ENCODE results near the gene ZNF302. TPM values are rescaled to one million over a fixed set of nuclear protein-coding genes. Genes with fewer than 3 reads are reported as not detected.
"Not testable (repeated sequence)": the region's sequence is repeated elsewhere in the genome, so short reads cannot be mapped to it uniquely, and the experiment has no call there.

Gene ZNF302
- total and polyA plus RNA-seq, 11 donors: 24.3 to 37.2 (median 32.9) TPM

DNA sequence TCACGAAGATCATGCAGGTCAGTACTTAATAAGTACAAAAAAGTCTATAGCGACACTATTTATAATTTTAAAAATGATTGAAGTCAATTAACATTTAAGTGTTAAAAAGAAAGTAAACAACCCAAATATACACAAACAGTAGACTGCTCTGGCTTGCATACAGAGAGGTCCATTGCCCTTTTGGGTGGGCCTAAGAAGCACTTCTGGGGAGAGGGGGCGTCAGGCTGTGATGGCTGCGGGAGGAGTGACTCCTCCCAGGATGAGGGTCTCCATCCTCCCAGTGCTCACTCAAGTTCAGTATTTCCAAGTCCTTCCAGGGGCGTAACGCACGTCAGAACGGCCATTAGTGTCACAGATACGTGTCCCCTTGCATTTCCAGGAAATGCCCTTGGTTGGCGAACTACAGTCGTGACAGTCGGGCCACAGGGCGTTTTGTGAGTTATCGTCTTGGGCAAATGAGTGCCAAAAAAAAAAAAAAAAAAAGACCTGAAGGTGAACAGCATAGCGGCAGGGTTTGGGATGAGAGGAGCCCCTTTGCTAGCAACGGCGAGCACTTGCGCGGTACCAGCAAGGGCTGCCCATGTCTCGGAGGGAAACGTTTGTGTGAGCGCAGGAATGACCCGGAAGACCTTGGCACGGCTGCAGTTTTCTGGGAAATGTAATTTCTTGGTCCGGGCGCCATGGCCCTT lies 637 bp upstream of the ZNF302 start, which contains the start of gene SCGB2B2:
TSS of gene SCGB2B2 (minus strand) at position 463 of the 689 bp plus-strand sequence. CDS start 82,596 bp downstream, outside the sequence.
- peak within 1 kb of the TSS; percentile 93 to 100 (median 98) for H3K27ac ChIP-seq
- intact Hi-C loops (cut with DNase I): loop anchor here in 7 of 10 donors (2.0 to 5.0 kb wide), 2 partner anchors 55 to 58 kb away; partner anchors contain the start of gene ZNF181 (in 7 of the 7)
- no peaks in the 10 kb centered on the region for H3K27me3 ChIP-seq
- WGBS, 4 donors: 5 to 6% (median 6%) methylated on average over 26 of the region's 26 CpGs
- peaks cover 0 to 35% (median 28%) of the 10 kb centered on the region in 9 donors for H3K36me3 ChIP-seq
- H3K9me3 ChIP-seq: peaks cover 0 to 24% (median 9%) of the 10 kb centered on the region in 12 donors
- H3K4me1 ChIP-seq: peaks cover 0 to 35% (median 16%) of the 10 kb centered on the region in 12 donors
- DNase-seq (peak in 4 of 5 donors; percentile 88 to 90 (median 88)), ATAC-seq (peak; percentile 83 to 90 (median 86))
- H3K4me3 ChIP-seq: peak within 1 kb of the TSS; percentile 62 to 95 (median 79)
- TF ChIP-seq POLR2A (IDR thresholded peaks at IDR 0.05): no peak
- TF ChIP-seq, protein P1, sequence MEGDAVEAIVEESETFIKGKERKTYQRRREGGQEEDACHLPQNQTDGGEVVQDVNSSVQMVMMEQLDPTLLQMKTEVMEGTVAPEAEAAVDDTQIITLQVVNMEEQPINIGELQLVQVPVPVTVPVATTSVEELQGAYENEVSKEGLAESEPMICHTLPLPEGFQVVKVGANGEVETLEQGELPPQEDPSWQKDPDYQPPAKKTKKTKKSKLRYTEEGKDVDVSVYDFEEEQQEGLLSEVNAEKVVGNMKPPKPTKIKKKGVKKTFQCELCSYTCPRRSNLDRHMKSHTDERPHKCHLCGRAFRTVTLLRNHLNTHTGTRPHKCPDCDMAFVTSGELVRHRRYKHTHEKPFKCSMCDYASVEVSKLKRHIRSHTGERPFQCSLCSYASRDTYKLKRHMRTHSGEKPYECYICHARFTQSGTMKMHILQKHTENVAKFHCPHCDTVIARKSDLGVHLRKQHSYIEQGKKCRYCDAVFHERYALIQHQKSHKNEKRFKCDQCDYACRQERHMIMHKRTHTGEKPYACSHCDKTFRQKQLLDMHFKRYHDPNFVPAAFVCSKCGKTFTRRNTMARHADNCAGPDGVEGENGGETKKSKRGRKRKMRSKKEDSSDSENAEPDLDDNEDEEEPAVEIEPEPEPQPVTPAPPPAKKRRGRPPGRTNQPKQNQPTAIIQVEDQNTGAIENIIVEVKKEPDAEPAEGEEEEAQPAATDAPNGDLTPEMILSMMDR (IDR thresholded peaks at IDR 0.05): peak in 1 of 12 donors; percentile 26

DNA sequence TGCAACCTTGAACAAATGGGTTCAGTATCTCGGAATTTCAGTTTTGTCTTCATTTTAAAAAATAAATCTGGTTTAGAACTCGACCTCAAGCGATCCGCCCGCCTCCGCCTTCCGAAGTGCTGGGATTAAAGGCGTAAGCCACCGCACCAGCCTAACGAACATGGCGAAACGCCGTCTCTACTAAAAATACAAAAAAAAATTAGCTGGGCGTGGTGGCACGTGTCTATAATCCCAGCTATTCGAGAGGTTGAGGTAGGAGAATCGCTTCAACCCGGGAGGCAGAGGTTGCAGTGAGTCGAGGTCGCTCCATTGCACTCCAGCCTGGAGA lies 571 bp downstream of the ZNF302 start:
- Histone ChIP-seq H3K27ac (peak overlapping the region; percentile 93 to 100 (median 98)), H3K4me1 (peaks cover 0 to 35% (median 16%) of the 10 kb centered on the region in 12 donors), H3K4me3 (peak overlapping the region; percentile 62 to 95 (median 79)), H3K27me3 (no peaks in the 10 kb centered on the region), H3K9me3 (peaks cover 0 to 36% (median 11%) of the 10 kb centered on the region in 12 donors), H3K36me3 (peaks cover 0 to 47% (median 40%) of the 10 kb centered on the region in 9 donors)
- intact Hi-C loops (cut with DNase I): loop anchor here in 6 of 10 donors (5.0 kb wide), 1 partner anchor 54 kb away; the partner anchor contains the start of gene ZNF181 (in 6 of the 6)
- 1 to 2% (median 1%) methylated on average over 20 of the region's 20 CpGs for WGBS, 4 donors
- no peak for ATAC-seq
- TF ChIP-seq, protein P1 (IDR thresholded peaks at IDR 0.05): no peak
- TF ChIP-seq POLR2A (IDR thresholded peaks at IDR 0.05): no peak
- no peak for DNase-seq

DNA sequence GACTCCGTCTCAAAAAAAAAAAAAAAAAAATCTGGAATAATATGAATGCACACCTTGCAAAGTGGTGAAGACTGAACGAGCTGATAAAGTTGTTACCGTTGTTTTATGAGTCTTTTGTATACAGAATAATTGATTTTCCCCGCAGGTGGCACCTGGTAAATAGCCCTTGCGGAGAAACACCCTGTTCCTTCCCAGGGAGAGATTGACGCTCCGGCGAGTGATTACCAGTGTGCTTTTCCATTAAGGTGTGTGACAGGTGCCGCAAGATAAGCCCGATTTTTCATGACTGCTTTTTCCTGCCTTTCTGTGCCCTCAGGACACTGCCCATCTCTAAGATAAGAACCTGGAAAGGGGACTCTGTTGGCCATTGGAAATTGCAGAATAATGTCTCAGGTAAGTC lies 943 bp downstream of the ZNF302 start:
- peaks cover 0 to 40% (median 12%) of the 10 kb centered on the region in 12 donors for H3K9me3 ChIP-seq
- H3K36me3 ChIP-seq: peaks cover 0 to 51% (median 44%) of the 10 kb centered on the region in 9 donors
- no peak for TF ChIP-seq POLR2A (IDR thresholded peaks at IDR 0.05)
- TF ChIP-seq, protein P1 (IDR thresholded peaks at IDR 0.05): no peak
- 43 to 60% (median 51%) methylated on average over 10 of the region's 10 CpGs for WGBS, 4 donors
- peak overlapping the region; percentile 62 to 95 (median 79) for H3K4me3 ChIP-seq
- H3K27ac ChIP-seq: peak overlapping the region in 9 of 12 donors; percentile 93 to 100 (median 98)
- H3K4me1 ChIP-seq: peaks cover 0 to 35% (median 16%) of the 10 kb centered on the region in 12 donors
- intact Hi-C loops (cut with DNase I): loop anchor here in 6 of 10 donors (5.0 kb wide), 1 partner anchor 54 kb away; the partner anchor contains the start of gene ZNF181 (in 6 of the 6)
- ATAC-seq (no peak), DNase-seq (no peak)
- no peaks in the 10 kb centered on the region for H3K27me3 ChIP-seq

DNA sequence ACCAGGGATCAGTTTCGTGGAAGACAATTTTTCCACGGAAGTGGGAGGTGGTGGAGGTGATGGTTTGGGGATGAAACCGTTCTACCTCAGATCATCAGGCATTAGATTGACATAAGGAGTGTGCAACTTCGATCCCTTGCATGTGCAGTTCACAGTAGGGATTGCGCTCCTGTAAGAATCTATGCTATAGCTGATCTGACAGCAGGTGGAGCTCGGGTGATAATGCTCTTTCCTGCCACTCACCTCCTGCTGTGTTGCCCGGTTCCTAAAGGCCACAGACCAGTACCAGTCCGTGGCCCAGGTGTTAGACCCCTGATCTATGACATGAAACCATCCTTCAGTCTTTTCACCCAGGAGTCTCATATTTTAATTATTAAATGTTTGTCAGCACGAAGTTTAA lies 4.0 kb downstream of the ZNF302 start:
- peaks cover 0 to 25% (median 12%) of the 10 kb centered on the region in 12 donors for H3K4me1 ChIP-seq
- no peak overlapping the region for H3K27ac ChIP-seq
- H3K27me3 ChIP-seq: no peaks in the 10 kb centered on the region
- H3K4me3 ChIP-seq: no peak overlapping the region
- H3K9me3 ChIP-seq: peaks cover 0 to 71% (median 37%) of the 10 kb centered on the region in 12 donors
- intact Hi-C loops (cut with DNase I): no loop called here
- WGBS, 4 donors: 94 to 97% (median 97%) methylated on average over 9 of the region's 9 CpGs
- DNase-seq (no peak), ATAC-seq (no peak)
- TF ChIP-seq, protein P1 (IDR thresholded peaks at IDR 0.05): no peak
- TF ChIP-seq POLR2A (IDR thresholded peaks at IDR 0.05): no peak
- H3K36me3 ChIP-seq: peaks cover 0 to 74% (median 58%) of the 10 kb centered on the region in 9 donors

DNA sequence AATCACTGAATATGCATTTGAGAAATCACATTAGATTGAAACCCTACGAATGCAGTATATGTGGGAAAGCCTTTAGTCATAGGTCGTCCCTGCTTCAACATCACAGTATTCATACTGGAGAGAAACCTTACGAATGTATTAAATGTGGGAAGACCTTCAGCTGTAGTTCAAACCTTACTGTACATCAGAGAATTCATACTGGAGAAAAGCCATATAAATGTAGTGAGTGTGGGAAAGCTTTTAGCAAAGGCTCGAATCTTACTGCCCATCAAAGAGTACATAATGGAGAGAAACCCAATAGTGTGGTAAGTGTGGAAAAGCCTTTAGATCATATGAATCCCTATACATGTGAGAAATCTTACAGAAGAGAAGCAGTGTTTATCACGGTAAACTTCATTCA lies 7.8 kb downstream of the ZNF302 start:
- DNase-seq; H3K27me3 ChIP-seq; intact Hi-C loops (cut with DNase I); ATAC-seq; H3K4me1 ChIP-seq; H3K27ac ChIP-seq; H3K4me3 ChIP-seq: not testable (repeated sequence)
- WGBS, 4 donors: 79 to 100% (median 98%) methylated on average over 5 of the region's 5 CpGs
- Histone ChIP-seq H3K36me3 (peaks cover 0 to 55% (median 45%) of the 10 kb centered on the region in 9 donors), H3K9me3 (peaks cover 0 to 81% (median 44%) of the 10 kb centered on the region in 12 donors)
